Muscle layer of colon (tissue), 2 donors: ENCODE results near the gene SSTR1.
"Not testable (repeated sequence)": the region's sequence is repeated elsewhere in the genome, so short reads cannot be mapped to it uniquely, and the experiment has no call there.

Source experiments
- H3K27ac ChIP-seq: one replicate; pipeline ENCODE4 v1.7.0; 2013; ENCODE audit warnings: low read depth, mild to moderate bottlenecking, low read length, moderate library complexity
- H3K27me3 ChIP-seq, 2 donors: one replicate each; pipeline ENCODE4 v1.7.0; 2013; ENCODE audit warnings: low read length in 2 of 2, mild to moderate bottlenecking in 2 of 2; ENCODE audit not compliant: insufficient read depth in 2 of 2, control insufficient read depth in 1 of 2
- H3K36me3 ChIP-seq: one replicate; pipeline ENCODE4 v1.7.0; 2013; ENCODE audit warnings: mild to moderate bottlenecking, low read length; ENCODE audit not compliant: insufficient read depth
- H3K4me1 ChIP-seq: one replicate; pipeline ENCODE4 v1.7.0; 2013; ENCODE audit warnings: mild to moderate bottlenecking, low read length; ENCODE audit not compliant: insufficient read depth
- H3K4me3 ChIP-seq, 2 donors: one replicate each; pipeline ENCODE4 v1.7.0; 2013; ENCODE audit warnings: low read length in 2 of 2, low read depth in 1 of 2, mild to moderate bottlenecking in 1 of 2, moderate library complexity in 1 of 2
- H3K9ac ChIP-seq: one replicate; pipeline ENCODE4 v1.7.0; 2013; ENCODE audit warnings: low read length
- H3K9me3 ChIP-seq: one replicate; pipeline ENCODE4 v1.7.0; 2013; ENCODE audit warnings: mild to moderate bottlenecking, low read length
- donor health status: abdominal sarcoma.
- donor health status: Adenocarcinoma of cecum.

The SSTR1 gene

GRCh38 chr14:38189930-38190726 is 17.6 kb upstream of the SSTR1 start:
- Histone ChIP-seq H3K4me1 (no peaks in the 10 kb centered on the region), H3K27me3 (no peaks in the 10 kb centered on the region), H3K4me3 (no peak overlapping the region), H3K36me3 (no peaks in the 10 kb centered on the region), H3K9ac (no peak overlapping the region), H3K9me3 (no peaks in the 10 kb centered on the region), H3K27ac (no peak overlapping the region)

- not testable (repeated sequence) for H3K27me3 ChIP-seq, H3K9me3 ChIP-seq, H3K4me3 ChIP-seq, H3K27ac ChIP-seq, H3K9ac ChIP-seq, H3K4me1 ChIP-seq, H3K36me3 ChIP-seq
These were observed 16.9 kb upstream of the SSTR1 start for GRCh38 chr14:38190846-38191245.

GRCh38 chr14:38191491-38191890 is 16.2 kb upstream of the SSTR1 start:
- not testable (repeated sequence) for H3K27me3 ChIP-seq, H3K4me1 ChIP-seq, H3K36me3 ChIP-seq, H3K27ac ChIP-seq, H3K4me3 ChIP-seq, H3K9ac ChIP-seq, H3K9me3 ChIP-seq

GRCh38 chr14:38197001-38197783 is 10.5 kb upstream of the SSTR1 start:
- H3K36me3 ChIP-seq, result no peaks in the 10 kb centered on the region
- no peak overlapping the region for H3K27ac ChIP-seq
- H3K4me3 ChIP-seq, result no peak overlapping the region
- no peaks in the 10 kb centered on the region for H3K27me3 ChIP-seq
- H3K9me3 ChIP-seq, result no peaks in the 10 kb centered on the region
- no peak overlapping the region for H3K9ac ChIP-seq
- no peaks in the 10 kb centered on the region for H3K4me1 ChIP-seq

GRCh38 chr14:38197784-38198335 is 9.8 kb upstream of the SSTR1 start:
- no peaks in the 10 kb centered on the region for H3K9me3 ChIP-seq

GRCh38 chr14:38198425-38198824 is 9.3 kb upstream of the SSTR1 start:
- H3K9me3 ChIP-seq, result no peaks in the 10 kb centered on the region
- H3K27ac ChIP-seq, result no peak overlapping the region
- H3K27me3 ChIP-seq, result no peaks in the 10 kb centered on the region
- no peak overlapping the region for H3K9ac ChIP-seq
- no peaks in the 10 kb centered on the region for H3K36me3 ChIP-seq
- H3K4me3 ChIP-seq, result no peak overlapping the region
- H3K4me1 ChIP-seq, result no peaks in the 10 kb centered on the region

More at GRCh38 chr14:38197784-38198335, 9.8 kb upstream of the SSTR1 start:
- Histone ChIP-seq H3K4me3 (no peak overlapping the region), H3K9ac (no peak overlapping the region), H3K4me1 (no peaks in the 10 kb centered on the region), H3K27ac (no peak overlapping the region), H3K27me3 (no peaks in the 10 kb centered on the region), H3K36me3 (no peaks in the 10 kb centered on the region)

GRCh38 chr14:38199076-38199475 is 8.6 kb upstream of the SSTR1 start:
- no peaks in the 10 kb centered on the region for H3K36me3 ChIP-seq
- no peaks in the 10 kb centered on the region for H3K27me3 ChIP-seq
- H3K27ac ChIP-seq, result no peak overlapping the region
- H3K9me3 ChIP-seq, result no peaks in the 10 kb centered on the region
- no peak overlapping the region for H3K4me3 ChIP-seq
- no peak overlapping the region for H3K9ac ChIP-seq
- no peaks in the 10 kb centered on the region for H3K4me1 ChIP-seq

- H3K9ac ChIP-seq, result no peak overlapping the region
- no peak overlapping the region for H3K27ac ChIP-seq
- H3K4me3 ChIP-seq, result no peak overlapping the region
- H3K36me3 ChIP-seq, result no peaks in the 10 kb centered on the region
- H3K27me3 ChIP-seq, result no peaks in the 10 kb centered on the region
- H3K9me3 ChIP-seq, result no peaks in the 10 kb centered on the region
- H3K4me1 ChIP-seq, result no peaks in the 10 kb centered on the region
These were observed 8.0 kb upstream of the SSTR1 start for GRCh38 chr14:38199739-38200138.

- H3K4me3 ChIP-seq, result no peak overlapping the region
- H3K27ac ChIP-seq, result no peak overlapping the region
- H3K9ac ChIP-seq, result no peak overlapping the region
- H3K27me3 ChIP-seq, result no peaks in the 10 kb centered on the region
- no peaks in the 10 kb centered on the region for H3K4me1 ChIP-seq
- H3K9me3 ChIP-seq, result peaks cover 5% of the 10 kb centered on the region
- H3K36me3 ChIP-seq, result no peaks in the 10 kb centered on the region
These were observed 6.4 kb upstream of the SSTR1 start for GRCh38 chr14:38201137-38201828.

GRCh38 chr14:38202444-38203191 is 5.1 kb upstream of the SSTR1 start:
- Histone ChIP-seq H3K9ac (no peak overlapping the region), H3K9me3 (peaks cover 9% of the 10 kb centered on the region), H3K4me1 (no peaks in the 10 kb centered on the region), H3K36me3 (no peaks in the 10 kb centered on the region), H3K4me3 (no peak overlapping the region), H3K27me3 (no peaks in the 10 kb centered on the region), H3K27ac (no peak overlapping the region)
